Hepatocyte (in vitro differentiated cells): ENCODE data around the gene OSBP2. TPM values are rescaled to one million over a fixed set of nuclear protein-coding genes. Genes with fewer than 3 reads are reported as not detected.

ENCODE experiments used
- DNase-seq: peaks from one replicate; pipeline ENCODE4 v3.0.0-alpha.2; 2016; ENCODE audit warnings: low spot score
- H2AFZ ChIP-seq: fragments of 200-600 bp; sonication (generic); 2 replicates; pipeline ENCODE4 v1.6.0; 2016; ENCODE audit warnings: antibody characterized with exemption, mild to moderate bottlenecking
- H3K27ac ChIP-seq: fragments of 200-600 bp; sonication (generic); 2 replicates; pipeline ENCODE4 v1.5.1; 2016; ENCODE audit warnings: mild to moderate bottlenecking
- H3K27me3 ChIP-seq: fragments of 200-600 bp; sonication (generic); 2 replicates; pipeline ENCODE4 v1.6.1; 2016
- H3K36me3 ChIP-seq: fragments of 200-600 bp; sonication (generic); replicated peaks from 2 replicates; pipeline ENCODE4 v1.5.1; 2016; ENCODE audit warnings: low read depth; ENCODE audit not compliant: insufficient read depth
- H3K4me1 ChIP-seq: fragments of 200-600 bp; sonication (generic); 2 replicates; pipeline ENCODE4 v1.5.1; 2016; ENCODE audit warnings: mild to moderate bottlenecking, moderate library complexity; ENCODE audit not compliant: insufficient read depth
- H3K4me2 ChIP-seq: fragments of 200-600 bp; sonication (generic); 2 replicates; pipeline ENCODE4 v1.6.0; 2016
- H3K4me3 ChIP-seq: fragments of 200-600 bp; sonication (generic); 2 replicates; pipeline ENCODE4 v1.5.1; 2016; ENCODE audit warnings: mild to moderate bottlenecking
- H3K79me2 ChIP-seq: fragments of 200-600 bp; sonication (generic); 2 replicates; pipeline ENCODE4 v1.6.0; 2017; ENCODE audit warnings: mild to moderate bottlenecking
- H3K9me2 ChIP-seq: fragments of 200-600 bp; sonication (generic); replicated peaks from 2 replicates; pipeline ENCODE4 v1.6.0; 2017; ENCODE audit warnings: mild to moderate bottlenecking; ENCODE audit not compliant: insufficient read depth
- H3K9me3 ChIP-seq: fragments of 200-600 bp; sonication (generic); 2 replicates; pipeline ENCODE4 v1.5.1; 2016; ENCODE audit warnings: low read depth, mild to moderate bottlenecking
- H4K20me1 ChIP-seq: fragments of 200-600 bp; sonication (generic); 2 replicates; pipeline ENCODE4 v1.6.0; 2016; ENCODE audit warnings: mild to moderate bottlenecking; ENCODE audit not compliant: insufficient read depth, poor library complexity, severe bottlenecking
- CTCF ChIP-seq: fragments of 200-600 bp; sonication (generic); IDR thresholded peaks from 2 replicates; pipeline ENCODE4 v1.5.1; 2016; ENCODE audit warnings: antibody characterized with exemption, mild to moderate bottlenecking; ENCODE audit not compliant: poor library complexity
- EZH2 ChIP-seq: fragments of 200-600 bp; sonication (generic); IDR thresholded peaks from 2 replicates; pipeline ENCODE4 v1.6.1; 2016; ENCODE audit warnings: antibody characterized with exemption, mild to moderate bottlenecking, borderline replicate concordance
- EZH2phosphoT487 ChIP-seq: fragments of 200-600 bp; sonication (generic); IDR thresholded peaks from one replicate; pipeline ENCODE4 v1.6.1; 2018; ENCODE audit warnings: antibody characterized with exemption, mild to moderate bottlenecking, low read depth, moderate library complexity; ENCODE audit not compliant: unreplicated experiment, severe bottlenecking
- WGBS: methylation state at CpG from one replicate; pipeline ENCODE4 v1.1.6; 2016; ENCODE audit warnings: low lambda C conversion rate; ENCODE audit errors: missing lambda C conversion rate; 5-methylcytosine and 5-hydroxymethylcytosine counted together
- polyA plus RNA-seq: library from polyadenylated mRNA; unstranded; fragments of >200 nt; fragmentation: Nextera tagmentation; extraction: Ambion mirVana; gene quantifications from 2 replicates; pipeline ENCODE4 v1.2.1, GENCODE V29; 2016
- total RNA-seq: library from RNA; depleted of rRNA; stranded (reverse); fragments of >200 nt; gene quantifications from 2 replicates; pipeline ENCODE4 v1.2.3, GENCODE V29; 2014

The OSBP2 gene
- total and polyA plus RNA-seq, 2 experiments from 2014 or later, result 23.0 to 25.5 TPM

- Histone ChIP-seq H3K36me3 (no peaks in the 10 kb centered on the region), H3K27ac (no peak overlapping the region), H4K20me1 (no peaks in the 10 kb centered on the region), H3K9me2 (no peaks in the 10 kb centered on the region), H3K79me2 (no peaks in the 10 kb centered on the region), H3K9me3 (no peaks in the 10 kb centered on the region), H2AFZ (no peak overlapping the region), H3K27me3 (no peaks in the 10 kb centered on the region), H3K4me1 (no peaks in the 10 kb centered on the region), H3K4me2 (no peak overlapping the region), H3K4me3 (no peak overlapping the region)
- no peak for DNase-seq
- WGBS, result 91% methylated on average over 4 of the region's 4 CpGs
- no peak for TF ChIP-seq EZH2phosphoT487
- no peak for TF ChIP-seq EZH2
- no peak for TF ChIP-seq CTCF
Observed at GRCh38 chr22:30792456-30792855, 97.8 kb downstream of the OSBP2 start.

- WGBS, result 85% methylated on average over 2 of the region's 2 CpGs
Observed at GRCh38 chr22:30795118-30795517, 100.4 kb downstream of the OSBP2 start.

GRCh38 chr22:30801695-30802094 is 107.0 kb downstream of the OSBP2 start:
- H4K20me1 ChIP-seq, result peaks cover 7% of the 10 kb centered on the region
- H3K36me3 ChIP-seq, result no peaks in the 10 kb centered on the region
- H2AFZ ChIP-seq, result no peak overlapping the region
- H3K27me3 ChIP-seq, result peaks cover 64% of the 10 kb centered on the region
- TF ChIP-seq CTCF (no peak), EZH2 (no peak), EZH2phosphoT487 (no peak)
- DNase-seq, result no peak
- H3K27ac ChIP-seq, result no peak overlapping the region
- H3K9me2 ChIP-seq, result no peaks in the 10 kb centered on the region
- H3K4me1 ChIP-seq, result peaks cover 3% of the 10 kb centered on the region
- H3K4me3 ChIP-seq, result no peak overlapping the region
- H3K4me2 ChIP-seq, result no peak overlapping the region
- 90% methylated on average over 3 of the region's 3 CpGs for WGBS
- H3K9me3 ChIP-seq, result no peaks in the 10 kb centered on the region
- no peaks in the 10 kb centered on the region for H3K79me2 ChIP-seq

More at GRCh38 chr22:30795118-30795517, 100.4 kb downstream of the OSBP2 start:
- no peaks in the 10 kb centered on the region for H3K9me2 ChIP-seq
- H3K79me2 ChIP-seq, result no peaks in the 10 kb centered on the region
- H4K20me1 ChIP-seq, result no peaks in the 10 kb centered on the region
- no peak overlapping the region for H2AFZ ChIP-seq
- H3K27ac ChIP-seq, result no peak overlapping the region
- no peak for TF ChIP-seq EZH2phosphoT487
- no peak for TF ChIP-seq CTCF
- no peak for TF ChIP-seq EZH2
- H3K9me3 ChIP-seq, result no peaks in the 10 kb centered on the region
- no peak overlapping the region for H3K4me3 ChIP-seq
- no peaks in the 10 kb centered on the region for H3K36me3 ChIP-seq
- no peaks in the 10 kb centered on the region for H3K4me1 ChIP-seq
- peaks cover 10% of the 10 kb centered on the region for H3K27me3 ChIP-seq
- DNase-seq, result no peak
- no peak overlapping the region for H3K4me2 ChIP-seq
